ENCODE measurements around the gene C16orf78.

DNA sequence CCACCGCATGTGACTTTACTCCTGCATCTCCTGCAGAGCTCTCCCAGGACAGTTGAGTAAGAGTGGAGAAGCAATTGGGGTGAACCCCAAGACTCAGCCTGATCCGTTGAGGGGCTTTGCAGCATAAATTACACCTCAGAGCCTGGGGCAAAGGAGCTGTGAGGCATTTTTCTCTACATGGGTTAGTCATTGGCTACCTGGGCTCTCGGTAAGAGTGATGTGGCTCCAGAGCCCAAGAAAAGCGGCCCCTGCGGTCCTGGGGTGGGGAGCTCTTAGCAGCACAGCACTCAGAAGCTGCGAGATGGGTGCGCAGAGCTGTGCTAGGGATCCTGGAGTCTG is 40.4 kb upstream of the C16orf78 start:
- TF ChIP-seq POLR2A (IDR thresholded peaks at IDR 0.05) (no peak), POLR2AphosphoS5 (IDR thresholded peaks at IDR 0.05; ENCODE audit: insufficient read depth in 1 of 2, low read depth in 1 of 2) (no peak)
- TF ChIP-seq, protein P1, sequence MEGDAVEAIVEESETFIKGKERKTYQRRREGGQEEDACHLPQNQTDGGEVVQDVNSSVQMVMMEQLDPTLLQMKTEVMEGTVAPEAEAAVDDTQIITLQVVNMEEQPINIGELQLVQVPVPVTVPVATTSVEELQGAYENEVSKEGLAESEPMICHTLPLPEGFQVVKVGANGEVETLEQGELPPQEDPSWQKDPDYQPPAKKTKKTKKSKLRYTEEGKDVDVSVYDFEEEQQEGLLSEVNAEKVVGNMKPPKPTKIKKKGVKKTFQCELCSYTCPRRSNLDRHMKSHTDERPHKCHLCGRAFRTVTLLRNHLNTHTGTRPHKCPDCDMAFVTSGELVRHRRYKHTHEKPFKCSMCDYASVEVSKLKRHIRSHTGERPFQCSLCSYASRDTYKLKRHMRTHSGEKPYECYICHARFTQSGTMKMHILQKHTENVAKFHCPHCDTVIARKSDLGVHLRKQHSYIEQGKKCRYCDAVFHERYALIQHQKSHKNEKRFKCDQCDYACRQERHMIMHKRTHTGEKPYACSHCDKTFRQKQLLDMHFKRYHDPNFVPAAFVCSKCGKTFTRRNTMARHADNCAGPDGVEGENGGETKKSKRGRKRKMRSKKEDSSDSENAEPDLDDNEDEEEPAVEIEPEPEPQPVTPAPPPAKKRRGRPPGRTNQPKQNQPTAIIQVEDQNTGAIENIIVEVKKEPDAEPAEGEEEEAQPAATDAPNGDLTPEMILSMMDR (IDR thresholded peaks at IDR 0.05): no peak

All from vagina (tissue), 2 donors.